Activated CD8-positive, alpha-beta memory T cell treated with anti-CD3 and anti-CD28 coated beads, Interleukin-2, amount 50 U/mL, for 1 hour (primary cell): ENCODE results near the gene PCTP.

ENCODE experiments used
- DNase-seq: peaks from one replicate; pipeline ENCODE4 v3.0.0-alpha.2; 2020; ENCODE audit errors: extremely low read depth

PCTP gene

GRCh38 chr17:55794725-55795482 is 44.1 kb downstream of the PCTP start:
- DNase-seq: no peak

GRCh38 chr17:55806745-55807495 is 56.1 kb downstream of the PCTP start:
- DNase-seq: no peak

- no peak for DNase-seq
Observed at GRCh38 chr17:55811536-55811935, 60.7 kb downstream of the PCTP start.

- DNase-seq: no peak
Observed at GRCh38 chr17:55812323-55812722, 61.5 kb downstream of the PCTP start.

GRCh38 chr17:55813944-55814343 is 63.1 kb downstream of the PCTP start:
- DNase-seq: no peak

GRCh38 chr17:55814377-55814776 is 63.5 kb downstream of the PCTP start:
- no peak for DNase-seq

- DNase-seq: no peak
Observed at GRCh38 chr17:55816532-55817396, 65.9 kb downstream of the PCTP start.

GRCh38 chr17:55817397-55817709 is 66.5 kb downstream of the PCTP start:
- no peak for DNase-seq

- DNase-seq: no peak
Observed at GRCh38 chr17:55818026-55818425, 67.2 kb downstream of the PCTP start.

- DNase-seq: no peak
Observed at GRCh38 chr17:55818451-55819375, 67.9 kb downstream of the PCTP start.

- DNase-seq: no peak
Observed at GRCh38 chr17:55820675-55821074, 69.8 kb downstream of the PCTP start.

- no peak for DNase-seq
Observed at GRCh38 chr17:55822028-55822427, 71.2 kb downstream of the PCTP start.

GRCh38 chr17:55825213-55825612 is 74.4 kb downstream of the PCTP start:
- no peak for DNase-seq
